IMR-90 (cell line): Measurements from ENCODE around the gene CACNA1I. TPM values are rescaled to one million over a fixed set of nuclear protein-coding genes. Genes with fewer than 3 reads are reported as not detected.

ENCODE experiments used
- ATAC-seq: fragments of 200-7000 bp; cut with Tn5 transposase; 2 replicates; pipeline ENCODE4 v1.9.1; 2020; ENCODE audit warnings: low read depth, mild to moderate bottlenecking, moderate library complexity
- BruUV-seq: library from RNA; stranded (reverse); fragments of 400-500 nt; replicated peaks from 2 replicates; lab custom pipeline; 2021; lab: Mats Ljungman, UMichigan
- CTCF ChIA-PET: fragments of 300-600 bp; formaldehyde crosslinking; extraction: SDS; loops from one replicate; lab custom pipeline; 2021; ENCODE audit warnings: antibody characterized with exemption; lab: Yijun Ruan, JAX
- POLR2A ChIA-PET: fragments of 300-600 bp; sonication (Branson Sonifier 250); formaldehyde crosslinking; loops from one replicate; lab custom pipeline; 2022; ENCODE audit warnings: antibody characterized with exemption; ENCODE audit not compliant: unreplicated experiment; lab: Charles Lee
- DNase-seq: peaks from one replicate; pipeline ENCODE4 v3.0.0; 2013
- H2AFZ ChIP-seq: replicated peaks from 2 replicates; pipeline ENCODE3; 2013; ENCODE audit warnings: low read length, mild to moderate bottlenecking; ENCODE audit not compliant: poor library complexity
- H2AK5ac ChIP-seq: 2 replicates; pipeline ENCODE4 v1.6.1; 2013; ENCODE audit warnings: low read depth, low read length, inconsistent platforms
- H2AK9ac ChIP-seq: replicated peaks from 2 replicates; pipeline ENCODE3; 2013; ENCODE audit warnings: mild to moderate bottlenecking, low read depth, low read length, moderate library complexity; ENCODE audit not compliant: poor library complexity
- H2BK120ac ChIP-seq: 2 replicates; pipeline ENCODE4 v1.6.1; 2013; ENCODE audit warnings: low read depth, low read length, inconsistent platforms
- H2BK15ac ChIP-seq: 3 replicates; pipeline ENCODE4 v1.6.1; 2013; ENCODE audit warnings: low read depth, low read length, inconsistent platforms
- H2BK20ac ChIP-seq: 2 replicates; pipeline ENCODE4 v1.6.1; 2013; ENCODE audit warnings: low read depth, mild to moderate bottlenecking, inconsistent platforms, low read length, moderate library complexity
- H2BK5ac ChIP-seq: 2 replicates; pipeline ENCODE4 v1.6.1; 2013; ENCODE audit warnings: mild to moderate bottlenecking, low read depth, low read length, inconsistent platforms; ENCODE audit not compliant: poor library complexity, severe bottlenecking
- H3K14ac ChIP-seq: replicated peaks from 2 replicates; pipeline ENCODE4 v1.6.1; 2013; ENCODE audit warnings: low read depth, low read length, inconsistent platforms
- H3K18ac ChIP-seq: 2 replicates; pipeline ENCODE4 v1.6.1; 2013; ENCODE audit warnings: low read depth, low read length, control low read depth
- H3K23ac ChIP-seq: 2 replicates; pipeline ENCODE4 v1.6.1; 2013; ENCODE audit warnings: low read depth, low read length, inconsistent platforms
- H3K27ac ChIP-seq: 2 replicates; pipeline ENCODE4 v1.5.1; 2013; ENCODE audit warnings: mild to moderate bottlenecking, control low read depth, low read length; ENCODE audit not compliant: insufficient read depth
- H3K27me3 ChIP-seq: 2 replicates; pipeline ENCODE4 v1.6.1; 2013; ENCODE audit warnings: low read length; ENCODE audit not compliant: control insufficient read depth, insufficient read depth
- H3K36me3 ChIP-seq: 2 replicates; pipeline ENCODE4 v1.6.1; 2013; ENCODE audit warnings: low read length, mixed read lengths; ENCODE audit not compliant: control insufficient read depth, insufficient read depth
- H3K4ac ChIP-seq: 2 replicates; pipeline ENCODE4 v1.6.1; 2013; ENCODE audit warnings: low read depth, low read length, inconsistent platforms
- H3K4me1 ChIP-seq: 2 replicates; pipeline ENCODE4 v1.6.1; 2013; ENCODE audit warnings: low read length, mixed read lengths; ENCODE audit not compliant: control insufficient read depth, insufficient read depth
- H3K4me2 ChIP-seq: 2 replicates; pipeline ENCODE4 v1.6.1; 2013; ENCODE audit warnings: low read depth, mild to moderate bottlenecking, control low read depth, low read length, moderate library complexity
- H3K4me3 ChIP-seq: 2 replicates; pipeline ENCODE4 v1.5.1; 2013; ENCODE audit warnings: low read depth, mild to moderate bottlenecking, control low read depth, low read length, moderate library complexity; ENCODE audit not compliant: insufficient read depth
- H3K56ac ChIP-seq: 2 replicates; pipeline ENCODE4 v1.6.1; 2013; ENCODE audit warnings: low read length, inconsistent platforms; ENCODE audit not compliant: insufficient read depth; ENCODE audit errors: extremely low read depth
- H3K79me1 ChIP-seq, 2 experiments: 2 replicates each; pipeline ENCODE4 v1.6.1; 2013; ENCODE audit warnings: low read length in 2 of 2, inconsistent platforms in 1 of 2, low read depth in 1 of 2
- H3K9ac ChIP-seq: 2 replicates; pipeline ENCODE4 v1.6.1; 2013; ENCODE audit warnings: low read depth, low read length, control low read depth
- H3K9me1 ChIP-seq: 2 replicates; pipeline ENCODE4 v1.6.1; 2013; ENCODE audit warnings: low read length, inconsistent platforms; ENCODE audit not compliant: insufficient read depth
- H3K9me3 ChIP-seq: 2 replicates; pipeline ENCODE4 v1.6.1; 2013; ENCODE audit warnings: low read length; ENCODE audit not compliant: control insufficient read depth, insufficient read depth
- H4K20me1 ChIP-seq: 2 replicates; pipeline ENCODE4 v1.6.1; 2013; ENCODE audit warnings: low read length, inconsistent platforms; ENCODE audit not compliant: insufficient read depth
- H4K5ac ChIP-seq: 2 replicates; pipeline ENCODE4 v1.6.1; 2013; ENCODE audit warnings: mild to moderate bottlenecking, low read depth, low read length, control low read depth
- H4K8ac ChIP-seq, 2 experiments: 2 replicates each; pipeline ENCODE4 v1.6.1; 2013; ENCODE audit warnings: low read depth in 2 of 2, low read length in 2 of 2, control low read depth in 1 of 2, inconsistent platforms in 1 of 2
- H4K91ac ChIP-seq: 2 replicates; pipeline ENCODE4 v1.6.1; 2013; ENCODE audit warnings: low read depth, low read length, inconsistent platforms; ENCODE audit not compliant: insufficient read depth
- CEBPB ChIP-seq: IDR thresholded peaks from 2 replicates; pipeline ENCODE4 v1.6.1; 2012; ENCODE audit warnings: low read depth, low read length, improper control_type of control experiment
- CTCF ChIP-seq: conservative IDR thresholded peaks from 2 replicates; pipeline ENCODE4 v1.5.1; 2012; ENCODE audit warnings: mild to moderate bottlenecking, low read depth, low read length, improper control_type of control experiment
- ELK1 ChIP-seq: fragments of 150-350 bp; IDR thresholded peaks from 2 replicates; pipeline ENCODE4 v1.6.1; 2016; ENCODE audit warnings: low read depth, mild to moderate bottlenecking, low read length, moderate library complexity, borderline replicate concordance
- FOS ChIP-seq: fragments of 150-350 bp; IDR thresholded peaks from 2 replicates; pipeline ENCODE4 v1.6.1; 2016; ENCODE audit warnings: low read depth, low read length
- MAFK ChIP-seq: IDR thresholded peaks from 2 replicates; pipeline ENCODE4 v1.6.1; 2012; ENCODE audit warnings: low read depth, low read length, improper control_type of control experiment
- MAZ ChIP-seq: IDR thresholded peaks from 2 replicates; pipeline ENCODE4 v1.6.1; 2012; ENCODE audit warnings: low read depth, mild to moderate bottlenecking, low read length, improper control_type of control experiment, moderate library complexity, borderline replicate concordance
- MXI1 ChIP-seq: IDR thresholded peaks from 2 replicates; pipeline ENCODE4 v1.6.1; 2012; ENCODE audit warnings: low read depth, mild to moderate bottlenecking, low read length, moderate library complexity, borderline replicate concordance
- NFE2L2 ChIP-seq: fragments of 150-350 bp; IDR thresholded peaks from 2 replicates; pipeline ENCODE4 v1.6.1; 2016; ENCODE audit warnings: low read depth, mild to moderate bottlenecking, low read length
- RCOR1 ChIP-seq: IDR thresholded peaks from 2 replicates; pipeline ENCODE4 v1.6.1; 2012; ENCODE audit warnings: mild to moderate bottlenecking, low read length, improper control_type of control experiment; ENCODE audit not compliant: insufficient replicate concordance
- RFX5 ChIP-seq: IDR thresholded peaks from 2 replicates; pipeline ENCODE4 v1.8.0; 2012; ENCODE audit warnings: low read depth, mild to moderate bottlenecking, low read length, moderate library complexity
- SMC3 ChIP-seq: fragments of 150-350 bp; IDR thresholded peaks from 2 replicates; pipeline ENCODE4 v1.6.1; 2016; ENCODE audit warnings: low read depth, mild to moderate bottlenecking, antibody characterized with exemption, low read length, moderate library complexity
- USF2 ChIP-seq: fragments of 150-350 bp; IDR thresholded peaks from 2 replicates; pipeline ENCODE4 v1.6.1; 2017; ENCODE audit warnings: mild to moderate bottlenecking, antibody characterized with exemption, low read length, low read depth
- WGBS, 2 experiments: methylation state at CpG; one replicate each; pipeline versions ENCODE4 v1.1.5 to v1.1.7; 2013; ENCODE audit warnings: missing lambda C conversion rate in 2 of 2; ENCODE audit not compliant: insufficient read length in 1 of 2; ENCODE audit errors: extremely low coverage in 2 of 2; 5-methylcytosine and 5-hydroxymethylcytosine counted together
- dilution Hi-C: fragments of 300-500 bp; cut with HindIII; formaldehyde crosslinking; loops from one replicate; pipeline ENCODE4 v1.14.3; 2018; ENCODE audit warnings: low sequenced_read_pairs; ENCODE audit not compliant: unreplicated experiment
- in situ Hi-C: fragments of 300-500 bp; cut with MboI; formaldehyde crosslinking; loops from 3 replicates; pipeline ENCODE4 v1.14.3; 2019; ENCODE audit warnings: low sequenced_read_pairs, inconsistent platforms, mixed read lengths
- intact Hi-C: fragments of 100-400 bp; cut with micrococcal nuclease; formaldehyde crosslinking; loops from 2 replicates; pipeline ENCODE4 v1.10.0; 2022
- polyA plus RNA-seq, 3 experiments: library from polyadenylated mRNA; depleted of rRNA; stranded (reverse); fragments of >200 nt; gene quantifications; 2 replicates each; pipeline ENCODE4 v1.2.3, GENCODE V29; 2012; ENCODE audit warnings: low replicate concordance in 1 of 3
- total RNA-seq: library from RNA; depleted of rRNA; stranded (reverse); fragments of >200 nt; gene quantifications from 2 replicates; pipeline ENCODE4 v1.2.3, GENCODE V29; 2012

Gene CACNA1I
- total and polyA plus RNA-seq, 2 of the 4 experiments (the other 2 are of a cell fraction): under 0.01 to 0.02 TPM

GRCh38 chr22:39534591-39535356 is 35.8 kb upstream of the CACNA1I start:
- H2AK9ac ChIP-seq: peak overlapping the region; percentile 22
- H2BK20ac ChIP-seq: no peak overlapping the region
- peaks cover 19 to 26% of the 10 kb centered on the region in 2 experiments for H3K79me1 ChIP-seq
- WGBS, 2 experiments: 5% methylated on average over 9 of the region's 41 CpGs; no CpG with 5 or more reads in 1 of the 2 experiments
- H4K8ac ChIP-seq: peak overlapping the region; percentile 56 to 99
- H4K5ac ChIP-seq: peak overlapping the region; percentile 55
- ChIA-PET CTCF (interaction anchor here (0.5 to 4.0 kb wide), 8 partner anchors 9 to 509 kb away, joined by 3 to 29 read pairs (median 4); partner anchors contain the start of gene TAB1), POLR2A (interaction anchor here (0.5 to 1.0 kb wide), 3 partner anchors 10 to 502 kb away, joined by 3 to 5 read pairs (median 4); no protein-coding TSS in a partner anchor)
- peak overlapping the region; percentile 67 for H3K4ac ChIP-seq
- H4K91ac ChIP-seq: peak overlapping the region; percentile 74
- H2AFZ ChIP-seq: peak overlapping the region; percentile 96
- no peaks in the 10 kb centered on the region for H3K9me1 ChIP-seq
- H3K27me3 ChIP-seq: peaks cover 5% of the 10 kb centered on the region
- peak overlapping the region; percentile 6; the same call in 1 of the 2 replicates for H3K9ac ChIP-seq
- no peak overlapping the region for H3K4me3 ChIP-seq
- peaks cover 7% of the 10 kb centered on the region for H3K4me1 ChIP-seq
- peak overlapping the region; percentile 63; the same call in 1 of the 2 replicates for H2BK120ac ChIP-seq
- dilution Hi-C loops: no loop called here
- DNase-seq (peak; percentile 53), ATAC-seq (peak; percentile 53)
- 0 out of 3 replicates have a peak overlapping the region, but pooled peaks have one; percentile 39 for H2BK15ac ChIP-seq
- no peaks in the 10 kb centered on the region for H3K9me3 ChIP-seq
- H2AK5ac ChIP-seq: no peak overlapping the region
- intact Hi-C loops: loop anchor here (1.0 to 10.0 kb wide), 3 partner anchors 491 to 814 kb away; partner anchors contain the start of gene TNRC6B
- in situ Hi-C loops: loop anchor here (5.0 to 10.0 kb wide), 3 partner anchors 493 to 810 kb away; partner anchors contain the start of gene ADSL
- H3K56ac ChIP-seq: no peak overlapping the region
- no peak overlapping the region for H3K27ac ChIP-seq
- no peak overlapping the region for H2BK5ac ChIP-seq
- H3K36me3 ChIP-seq: peaks cover 3% of the 10 kb centered on the region; the same call in 1 of the 2 replicates
- peak overlapping the region; percentile 42 for H3K4me2 ChIP-seq
- 0 out of 2 replicates have a peak overlapping the region, but pooled peaks have one; percentile 33 for H3K14ac ChIP-seq
- H3K18ac ChIP-seq: no peak overlapping the region
- no TSS peak for BruUV-seq
- no peak overlapping the region for H3K23ac ChIP-seq
- H4K20me1 ChIP-seq: peaks cover 13% of the 10 kb centered on the region; the same call in 1 of the 2 replicates
- TF ChIP-seq FOS (no peak), CEBPB (no peak), RFX5 (no peak), RCOR1 (no peak), NFE2L2 (no peak), MAZ (peak; percentile 49; the same call in 1 of the 2 replicates), MXI1 (no peak), SMC3 (peak; percentile 68), USF2 (no peak), CTCF (peak; percentile 93), MAFK (no peak), ELK1 (no peak)
